Brain microvascular endothelial cell (primary cell): ENCODE data around the gene DSE.

ENCODE experiments used
- DNase-seq: peaks from one replicate; pipeline ENCODE4 v3.0.0-alpha.2; 2020
- H3K27ac ChIP-seq: fragments of 250-450 bp; sonication (Bioruptor Pico); 2 replicates; pipeline ENCODE4 v1.5.1; 2020; ENCODE audit warnings: mild to moderate bottlenecking, moderate library complexity
- H3K27me3 ChIP-seq: fragments of 250-450 bp; sonication (Bioruptor Pico); replicated peaks from 2 replicates; pipeline ENCODE4 v1.5.1; 2020; ENCODE audit warnings: mild to moderate bottlenecking
- H3K36me3 ChIP-seq: fragments of 250-450 bp; sonication (Bioruptor Pico); replicated peaks from 2 replicates; pipeline ENCODE4 v1.5.1; 2020; ENCODE audit warnings: mild to moderate bottlenecking
- H3K4me3 ChIP-seq: 2 replicates; pipeline ENCODE4 v1.5.1; 2011; ENCODE audit warnings: low read depth, mild to moderate bottlenecking, control low read depth, low read length, moderate library complexity
- in situ Hi-C: cut with HindIII; loops from 2 replicates; pipeline ENCODE4 v1.10.0; 2017; ENCODE audit warnings: low sequenced_read_pairs, low pct_ligation_motif_present
- TF ChIP-seq, protein P1 (sequence below): IDR thresholded peaks from 2 replicates; pipeline ENCODE4 v1.5.1; 2011; ENCODE audit warnings: low read depth, mild to moderate bottlenecking, moderate library complexity, low read length, control low read depth, inconsistent platforms; ENCODE audit errors: missing control alignments

Gene DSE

DNA sequence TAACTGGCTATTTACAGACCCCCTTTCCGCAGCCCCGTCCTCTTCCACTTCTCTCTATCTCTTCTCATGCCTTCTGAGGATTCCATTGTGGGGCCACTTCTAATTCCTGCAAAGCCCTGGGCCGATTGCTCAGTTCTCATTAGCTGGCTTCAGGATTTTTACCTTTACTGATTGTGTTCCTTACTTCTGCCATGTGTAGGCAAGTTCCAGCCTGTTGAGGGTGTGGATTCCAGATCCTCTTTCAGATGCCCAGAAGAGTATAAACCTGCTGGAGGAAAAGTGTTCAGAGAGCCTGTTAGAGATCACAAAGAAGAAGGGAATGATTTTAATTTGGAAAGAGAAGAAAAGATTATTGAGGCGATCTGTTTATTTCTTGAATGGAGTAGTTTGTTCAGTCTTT, 5.4 kb downstream of the DSE start:
- H3K4me3 ChIP-seq = no peak overlapping the region
- in situ Hi-C loops = no loop called here
- DNase-seq = no peak
- TF ChIP-seq, protein P1, sequence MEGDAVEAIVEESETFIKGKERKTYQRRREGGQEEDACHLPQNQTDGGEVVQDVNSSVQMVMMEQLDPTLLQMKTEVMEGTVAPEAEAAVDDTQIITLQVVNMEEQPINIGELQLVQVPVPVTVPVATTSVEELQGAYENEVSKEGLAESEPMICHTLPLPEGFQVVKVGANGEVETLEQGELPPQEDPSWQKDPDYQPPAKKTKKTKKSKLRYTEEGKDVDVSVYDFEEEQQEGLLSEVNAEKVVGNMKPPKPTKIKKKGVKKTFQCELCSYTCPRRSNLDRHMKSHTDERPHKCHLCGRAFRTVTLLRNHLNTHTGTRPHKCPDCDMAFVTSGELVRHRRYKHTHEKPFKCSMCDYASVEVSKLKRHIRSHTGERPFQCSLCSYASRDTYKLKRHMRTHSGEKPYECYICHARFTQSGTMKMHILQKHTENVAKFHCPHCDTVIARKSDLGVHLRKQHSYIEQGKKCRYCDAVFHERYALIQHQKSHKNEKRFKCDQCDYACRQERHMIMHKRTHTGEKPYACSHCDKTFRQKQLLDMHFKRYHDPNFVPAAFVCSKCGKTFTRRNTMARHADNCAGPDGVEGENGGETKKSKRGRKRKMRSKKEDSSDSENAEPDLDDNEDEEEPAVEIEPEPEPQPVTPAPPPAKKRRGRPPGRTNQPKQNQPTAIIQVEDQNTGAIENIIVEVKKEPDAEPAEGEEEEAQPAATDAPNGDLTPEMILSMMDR = no peak
- no peaks in the 10 kb centered on the region for H3K27me3 ChIP-seq
- H3K36me3 ChIP-seq = no peaks in the 10 kb centered on the region
- no peak overlapping the region for H3K27ac ChIP-seq

DNA sequence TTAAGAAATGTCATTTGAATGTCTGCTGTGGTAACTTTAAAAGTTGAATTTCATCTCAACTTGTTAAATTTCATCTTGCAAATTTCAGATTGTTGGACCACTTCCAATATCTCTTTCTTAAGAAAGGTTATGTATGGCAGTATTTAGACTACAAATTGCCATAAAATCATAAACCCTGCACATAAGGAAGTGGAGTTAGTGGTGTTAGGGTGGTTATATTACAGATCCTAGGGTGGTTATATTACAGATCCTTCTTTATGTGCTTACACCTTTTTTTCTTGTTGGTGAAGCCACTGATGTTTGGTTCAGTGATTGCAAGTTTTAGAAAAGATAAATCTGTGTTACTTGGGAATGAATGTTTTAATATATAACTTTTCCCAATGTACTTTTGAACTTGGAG, 9.0 kb downstream of the DSE start:
- H3K27ac ChIP-seq = no peak overlapping the region
- H3K4me3 ChIP-seq = no peak overlapping the region
- H3K27me3 ChIP-seq = no peaks in the 10 kb centered on the region
- H3K36me3 ChIP-seq = no peaks in the 10 kb centered on the region
- in situ Hi-C loops = no loop called here
- TF ChIP-seq, protein P1 = no peak
- DNase-seq = no peak

- H3K27me3 ChIP-seq = no peaks in the 10 kb centered on the region
- no peak overlapping the region for H3K27ac ChIP-seq
- no peak for DNase-seq
- no peak overlapping the region for H3K4me3 ChIP-seq
- in situ Hi-C loops = no loop called here
- H3K36me3 ChIP-seq = no peaks in the 10 kb centered on the region
- TF ChIP-seq, protein P1 = no peak
Measured at GRCh38 chr6:116380346-116380745, 9.6 kb downstream of the DSE start.

GRCh38 chr6:116381000-116381399, 10.3 kb downstream of the DSE start:
- Histone ChIP-seq H3K4me3 (no peak overlapping the region), H3K36me3 (no peaks in the 10 kb centered on the region), H3K27me3 (no peaks in the 10 kb centered on the region), H3K27ac (no peak overlapping the region)
- DNase-seq = no peak
- TF ChIP-seq, protein P1 = no peak
- in situ Hi-C loops = no loop called here

- Histone ChIP-seq H3K27me3 (no peaks in the 10 kb centered on the region), H3K4me3 (no peak overlapping the region), H3K27ac (no peak overlapping the region), H3K36me3 (no peaks in the 10 kb centered on the region)
- TF ChIP-seq, protein P1 = no peak
- in situ Hi-C loops = no loop called here
- DNase-seq = no peak
Measured at GRCh38 chr6:116382587-116382986, 11.8 kb downstream of the DSE start.

DNA sequence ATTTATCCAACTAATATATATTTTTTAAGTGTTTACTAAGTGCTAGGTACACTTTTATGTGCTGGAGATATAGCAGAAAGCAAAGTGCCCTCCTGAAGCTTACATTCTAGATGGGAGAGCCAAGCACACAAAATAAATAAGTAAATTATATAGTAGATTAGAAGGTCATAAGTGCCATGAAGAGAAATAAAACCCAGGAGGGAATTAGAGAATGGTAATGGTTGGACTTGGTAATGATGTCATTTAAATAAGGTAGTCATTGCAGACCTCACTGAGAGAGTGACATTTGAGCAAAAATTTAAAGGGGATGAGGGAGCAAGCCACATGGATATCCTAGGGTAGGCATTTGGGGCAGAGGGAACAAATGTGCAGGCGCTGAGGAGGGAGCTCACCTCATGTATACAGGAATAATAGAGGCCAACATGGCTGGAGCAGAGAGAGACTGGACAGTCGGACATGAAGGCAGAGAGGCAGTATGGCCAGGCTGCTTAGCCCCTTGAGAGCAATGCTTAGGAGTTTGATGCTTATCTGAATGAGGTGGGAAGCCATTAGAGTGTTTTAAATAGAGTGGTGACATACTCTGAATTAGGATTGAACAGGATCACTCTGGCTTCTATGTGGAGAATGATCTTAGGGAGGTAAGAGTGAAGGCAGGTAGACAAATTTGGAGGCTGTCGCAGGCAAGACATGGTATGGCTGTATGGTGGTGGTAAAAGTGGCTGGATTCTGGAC, 14.1 kb downstream of the DSE start:
- in situ Hi-C loops = no loop called here
- TF ChIP-seq, protein P1 = no peak

More for the DNA sequence above, 14.1 kb downstream of the DSE start:
- H3K27ac ChIP-seq = peak overlapping the region; percentile 58
- no peak for DNase-seq
- H3K4me3 ChIP-seq = no peak overlapping the region
- no peaks in the 10 kb centered on the region for H3K27me3 ChIP-seq
- H3K36me3 ChIP-seq = no peaks in the 10 kb centered on the region
